LoVo (cell line): Measurements from ENCODE around the gene RGPD6.
"Not testable (repeated sequence)": the region's sequence is repeated elsewhere in the genome, so short reads cannot be mapped to it uniquely, and the experiment has no call there.

Experiments used
- DNase-seq: peaks from one replicate; pipeline ENCODE4 v3.0.0-alpha.2; 2016; ENCODE audit warnings: low spot score

The RGPD6 gene

GRCh38 chr2:110576763-110577416 is at the start of gene RGPD6:
Gene RGPD6 (minus strand): TSS chr2:110577222. CDS start chr2:110577024, 198 bp downstream.
- not testable (repeated sequence) for DNase-seq

DNA sequence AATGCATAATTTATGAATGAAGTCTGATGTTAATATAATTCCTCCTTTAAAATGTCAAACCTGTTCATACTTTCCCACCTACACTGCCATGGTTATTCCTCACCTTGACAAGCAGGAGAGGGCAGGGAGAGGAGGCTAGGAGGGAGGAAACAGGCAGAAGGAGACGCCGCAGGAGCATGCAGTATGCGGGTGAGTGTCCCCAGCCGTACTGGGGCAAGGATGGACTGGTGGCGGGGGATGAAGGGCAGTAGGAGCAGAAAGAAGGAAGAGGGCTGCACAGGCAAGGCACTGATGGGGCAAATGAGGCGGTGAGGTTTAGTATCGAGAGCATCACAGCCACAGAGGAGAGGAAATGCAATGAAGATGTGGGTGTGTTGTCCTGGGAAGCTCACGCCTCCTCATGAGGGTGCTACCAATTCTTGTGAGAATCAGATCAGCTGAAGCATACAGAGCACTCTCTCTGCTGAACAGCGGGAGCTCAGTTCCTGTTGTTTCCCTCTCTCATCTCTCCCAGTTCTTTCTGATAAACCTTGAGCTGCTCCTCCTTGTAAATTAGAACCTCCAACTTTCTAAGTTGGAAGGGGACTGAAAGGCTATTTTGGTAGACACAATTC is 42.4 kb upstream of the RGPD6 start:
- not testable (repeated sequence) for DNase-seq

- DNase-seq = not testable (repeated sequence)
These were observed 36.9 kb upstream of the RGPD6 start for GRCh38 chr2:110613927-110614326.

DNA sequence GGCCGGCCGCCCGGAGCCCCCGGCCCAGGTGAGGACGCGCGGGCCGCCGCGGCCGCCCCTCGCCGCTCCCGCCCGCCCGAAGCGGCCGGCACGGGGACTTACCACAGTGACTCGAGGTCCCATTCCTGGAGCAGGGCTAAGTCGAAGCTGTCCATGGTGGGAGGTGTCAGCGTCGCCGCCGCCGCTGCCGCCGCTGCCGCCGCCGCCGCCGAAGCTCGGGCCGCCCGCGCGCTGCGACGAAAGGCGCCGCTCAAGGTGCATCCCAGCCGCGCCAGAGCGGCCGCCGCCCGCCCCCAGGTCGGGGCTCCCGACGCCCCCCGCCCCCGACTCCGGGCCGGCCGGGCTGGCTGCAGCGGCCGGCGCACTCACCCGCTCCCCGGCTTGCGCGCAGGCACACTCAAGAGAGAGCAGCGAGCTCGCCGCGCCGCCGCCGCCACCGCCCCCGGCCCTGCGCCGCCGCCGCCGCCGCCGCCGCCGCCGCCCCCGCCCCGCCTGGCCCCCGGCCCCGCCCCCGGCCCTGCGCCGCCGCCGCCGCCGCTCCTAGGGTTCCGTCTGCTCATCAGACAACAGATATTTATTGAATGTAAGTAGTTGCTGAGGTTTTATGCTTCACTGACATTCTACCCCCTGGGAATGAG is 33.7 kb upstream of the RGPD6 start:
- not testable (repeated sequence) for DNase-seq

DNA sequence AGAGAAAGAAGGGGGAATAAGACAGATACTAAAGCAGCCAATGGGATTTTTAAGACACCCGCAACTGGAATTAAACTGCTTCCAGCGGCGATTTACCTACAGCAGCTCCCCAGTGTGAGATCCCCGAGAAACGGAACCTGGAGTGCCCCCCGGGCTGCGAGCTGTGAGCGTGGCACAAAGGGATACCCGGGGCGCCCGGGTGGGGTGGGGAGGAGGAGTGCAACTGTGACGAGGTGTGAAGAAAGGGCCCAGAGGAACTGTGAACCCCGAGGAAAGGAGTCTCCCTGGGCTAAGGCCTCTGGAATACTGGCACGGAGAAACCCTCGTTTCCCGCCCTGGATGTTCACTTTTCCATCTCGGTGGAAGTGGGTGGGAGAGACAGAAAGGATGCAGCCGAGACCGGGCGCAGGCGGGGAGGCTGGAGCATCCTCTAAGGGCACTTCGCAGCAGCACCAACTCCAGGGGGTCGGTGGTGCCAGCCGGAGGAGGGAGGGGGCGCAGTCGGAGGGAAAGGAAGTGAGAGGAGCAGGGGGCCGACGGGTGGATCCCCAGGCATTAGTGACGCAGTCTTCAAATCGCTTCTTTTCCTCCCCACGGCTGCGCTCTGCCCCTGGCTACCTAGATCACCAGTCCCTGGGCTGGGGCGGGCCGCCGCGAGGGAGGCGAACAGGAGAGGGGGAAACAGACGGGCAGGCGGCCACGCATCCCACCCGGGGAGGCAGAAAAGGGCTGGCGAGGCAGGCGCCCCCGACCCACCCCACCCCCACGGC is 33.0 kb upstream of the RGPD6 start:
- DNase-seq = not testable (repeated sequence)

DNA sequence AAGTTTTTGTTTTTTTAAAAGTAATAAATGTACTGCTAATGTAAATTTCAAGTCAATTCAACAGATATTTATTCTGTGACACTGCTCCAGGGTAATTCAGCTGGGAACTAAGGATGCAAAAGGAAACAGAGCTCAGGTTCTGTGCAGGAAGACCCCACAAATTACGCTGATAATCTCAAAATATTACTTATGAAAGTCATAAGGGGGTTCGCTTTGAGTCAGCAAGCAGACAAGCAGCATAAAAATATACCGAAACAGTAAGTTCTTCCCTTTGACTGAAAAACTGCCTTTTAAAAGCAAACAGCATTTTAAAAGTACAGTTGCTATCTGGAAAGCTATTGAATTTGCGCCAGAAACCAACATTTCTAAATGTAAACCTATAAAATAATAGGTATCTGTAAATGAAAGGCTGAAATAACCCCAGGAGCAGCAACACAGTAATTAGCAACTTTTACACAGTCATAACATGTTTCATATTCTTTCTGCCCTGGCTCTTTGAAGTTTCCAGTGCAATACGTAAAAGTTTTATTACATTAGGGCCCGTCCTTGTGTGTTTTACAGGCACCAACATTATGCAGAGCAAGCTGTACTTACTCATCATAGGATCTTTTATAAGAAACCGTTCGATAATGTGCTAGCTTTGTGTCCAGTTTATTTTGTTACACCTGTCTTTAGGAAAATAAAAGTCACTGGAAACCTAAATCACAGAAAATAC is 31.9 kb upstream of the RGPD6 start:
- not testable (repeated sequence) for DNase-seq

DNA sequence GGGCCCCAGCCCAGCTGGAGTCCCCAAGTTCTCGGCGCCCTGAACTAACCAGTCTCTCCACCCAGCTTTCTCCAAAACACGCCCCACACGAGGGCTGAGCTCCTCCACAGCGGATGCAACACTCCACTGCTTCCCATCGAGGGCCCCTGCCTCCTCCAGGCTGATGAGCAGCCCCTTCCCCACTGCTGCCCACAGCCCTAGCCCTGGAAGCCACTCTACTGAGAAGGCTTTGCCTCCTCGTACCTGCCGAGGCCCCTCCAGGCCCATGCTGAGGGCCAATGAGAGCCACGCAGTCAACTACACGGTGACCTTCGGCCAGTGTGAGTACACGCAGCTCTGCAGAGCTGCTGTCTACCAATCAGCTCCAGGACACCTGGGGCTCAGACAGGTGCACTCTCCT is 28.0 kb upstream of the RGPD6 start:
- not testable (repeated sequence) for DNase-seq

DNA sequence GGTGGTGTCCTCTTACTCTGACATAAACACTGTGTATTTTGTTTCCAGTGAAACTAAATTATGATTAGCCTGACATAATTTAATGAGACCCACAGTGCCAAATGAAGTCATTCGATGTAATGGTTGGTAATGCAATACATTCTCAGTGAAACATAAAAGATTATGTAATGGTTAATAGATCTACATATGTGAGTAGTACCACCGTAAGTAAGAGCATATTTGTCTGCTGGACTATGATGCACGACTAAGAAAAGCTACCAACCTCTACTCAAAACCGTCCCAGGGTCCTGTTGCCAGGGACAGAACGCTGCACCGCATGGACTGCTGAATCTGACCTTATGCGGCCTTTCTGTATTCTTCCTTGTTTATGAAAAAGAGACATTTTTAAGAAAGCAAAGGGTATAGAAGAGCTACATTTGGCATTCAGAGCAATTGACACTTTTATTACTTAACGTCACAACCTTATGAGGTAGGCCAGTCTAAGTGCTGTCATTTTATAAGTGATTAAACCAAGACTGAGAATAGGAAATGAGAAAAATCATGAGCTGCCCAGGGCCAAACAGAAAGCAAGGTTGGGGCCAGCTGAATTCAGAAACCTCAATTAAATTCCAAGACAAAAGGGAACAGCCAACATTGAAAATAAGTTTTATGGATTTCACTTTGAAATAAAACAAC is 27.0 kb upstream of the RGPD6 start:
- not testable (repeated sequence) for DNase-seq

DNA sequence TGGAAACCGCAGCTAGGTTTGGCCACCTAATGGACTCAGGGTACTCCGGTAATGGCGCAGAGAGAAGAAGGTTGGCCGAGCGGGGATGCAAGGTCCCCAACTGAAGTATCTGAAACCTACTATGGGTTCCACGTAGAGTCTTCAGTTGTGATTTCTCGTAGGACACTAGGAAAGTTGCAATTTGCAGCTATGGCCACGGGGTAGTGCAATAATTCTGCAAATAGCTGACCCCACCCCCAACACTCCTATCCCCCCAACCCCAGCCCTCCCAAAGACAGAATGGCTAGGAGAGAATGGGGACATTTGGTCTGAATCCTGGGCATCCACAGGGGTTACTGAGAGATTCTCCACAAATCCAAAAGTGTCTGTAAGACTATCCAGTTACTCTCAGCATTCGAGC is 25.1 kb upstream of the RGPD6 start:
- DNase-seq = not testable (repeated sequence)

DNA sequence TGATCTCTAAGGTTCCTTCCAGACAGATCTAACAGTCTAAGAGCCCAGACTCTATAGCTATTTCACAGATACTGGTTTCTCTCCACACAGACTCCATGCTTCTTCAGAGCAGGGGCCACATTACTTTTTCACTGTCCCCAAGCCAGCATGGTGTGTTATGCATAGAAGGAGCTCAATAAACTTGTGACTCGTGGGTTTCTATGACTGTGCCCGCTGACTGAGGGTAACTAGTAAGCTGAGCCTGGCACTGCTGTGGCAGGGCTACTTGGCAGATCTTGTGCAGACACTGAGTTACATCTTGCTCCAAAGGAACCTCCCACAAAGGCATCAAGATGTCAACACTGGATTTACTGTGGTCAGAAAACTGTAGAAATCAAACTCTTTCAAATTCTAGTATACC is 15.0 kb upstream of the RGPD6 start:
- DNase-seq = not testable (repeated sequence)

- DNase-seq = not testable (repeated sequence)
These were observed 12.8 kb upstream of the RGPD6 start for GRCh38 chr2:110589677-110590330.

DNA sequence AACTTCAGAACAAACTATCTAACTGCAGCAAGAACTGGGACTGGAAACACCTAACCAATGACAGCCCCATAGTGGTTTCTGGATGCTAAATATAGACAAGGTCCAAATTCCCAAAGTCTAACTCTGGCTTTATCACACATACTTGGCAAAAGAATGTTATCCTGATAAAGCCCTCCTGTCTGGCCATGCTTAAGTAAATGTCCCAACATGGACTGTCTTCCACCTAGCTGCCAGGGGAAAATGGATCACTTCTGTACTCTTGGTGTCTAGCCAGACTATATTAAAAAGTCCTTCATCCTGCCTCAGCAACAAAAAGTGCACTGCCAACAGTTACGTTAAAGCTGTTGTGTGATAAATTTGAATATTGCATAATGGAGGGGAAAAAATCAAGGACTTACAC is 11.5 kb upstream of the RGPD6 start:
- not testable (repeated sequence) for DNase-seq

- not testable (repeated sequence) for DNase-seq
These were observed 2.4 kb upstream of the RGPD6 start for GRCh38 chr2:110579216-110579965.

GRCh38 chr2:110578429-110578828 is 1.4 kb upstream of the RGPD6 start:
- not testable (repeated sequence) for DNase-seq

- DNase-seq = not testable (repeated sequence)
These were observed 77.2 kb downstream of the RGPD6 start for GRCh38 chr2:110499755-110500377.

DNA sequence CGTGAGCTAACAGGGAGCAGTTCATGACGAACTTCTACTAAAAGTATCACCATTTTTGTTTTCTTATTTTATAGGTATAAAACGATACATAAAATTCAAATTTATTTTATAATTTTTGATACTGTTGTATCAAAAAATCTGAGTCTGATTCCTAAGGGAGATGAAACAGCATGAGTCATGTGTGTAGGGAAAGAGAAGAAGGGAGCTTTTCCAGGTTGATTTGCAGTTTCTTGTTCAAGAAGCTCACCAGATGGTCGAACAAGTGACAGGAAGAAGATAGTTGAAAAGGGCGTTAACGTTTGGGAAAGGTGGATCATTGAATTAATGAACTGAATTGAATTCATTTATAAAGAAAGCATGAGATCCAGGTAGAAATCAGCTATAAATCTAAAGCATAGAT is 81.0 kb downstream of the RGPD6 start:
- DNase-seq = not testable (repeated sequence)

- not testable (repeated sequence) for DNase-seq
These were observed 82.5 kb downstream of the RGPD6 start for GRCh38 chr2:110494488-110494887.

DNA sequence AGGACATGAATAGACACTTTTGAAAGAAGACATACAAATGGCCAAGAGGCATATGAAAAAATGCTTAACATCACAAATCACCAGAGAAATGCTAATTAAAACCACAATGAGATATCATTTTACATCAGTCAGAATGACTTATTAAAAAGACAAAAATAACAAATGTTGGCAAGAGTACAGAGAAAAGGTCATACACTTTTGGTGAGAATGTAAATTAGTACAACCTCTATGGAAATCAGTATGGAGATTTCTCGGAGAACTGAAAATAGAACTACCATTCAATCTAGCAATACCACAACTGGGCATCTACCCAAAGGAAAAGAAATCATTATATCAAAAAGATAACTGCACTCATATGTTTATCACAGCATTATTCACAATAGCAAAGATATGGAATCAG is 88.0 kb downstream of the RGPD6 start:
- not testable (repeated sequence) for DNase-seq

- DNase-seq = not testable (repeated sequence)
These were observed 94.3 kb downstream of the RGPD6 start for GRCh38 chr2:110482697-110483096.
